Measurements from ENCODE around the gene LINGO4.

The LINGO4 gene

DNA sequence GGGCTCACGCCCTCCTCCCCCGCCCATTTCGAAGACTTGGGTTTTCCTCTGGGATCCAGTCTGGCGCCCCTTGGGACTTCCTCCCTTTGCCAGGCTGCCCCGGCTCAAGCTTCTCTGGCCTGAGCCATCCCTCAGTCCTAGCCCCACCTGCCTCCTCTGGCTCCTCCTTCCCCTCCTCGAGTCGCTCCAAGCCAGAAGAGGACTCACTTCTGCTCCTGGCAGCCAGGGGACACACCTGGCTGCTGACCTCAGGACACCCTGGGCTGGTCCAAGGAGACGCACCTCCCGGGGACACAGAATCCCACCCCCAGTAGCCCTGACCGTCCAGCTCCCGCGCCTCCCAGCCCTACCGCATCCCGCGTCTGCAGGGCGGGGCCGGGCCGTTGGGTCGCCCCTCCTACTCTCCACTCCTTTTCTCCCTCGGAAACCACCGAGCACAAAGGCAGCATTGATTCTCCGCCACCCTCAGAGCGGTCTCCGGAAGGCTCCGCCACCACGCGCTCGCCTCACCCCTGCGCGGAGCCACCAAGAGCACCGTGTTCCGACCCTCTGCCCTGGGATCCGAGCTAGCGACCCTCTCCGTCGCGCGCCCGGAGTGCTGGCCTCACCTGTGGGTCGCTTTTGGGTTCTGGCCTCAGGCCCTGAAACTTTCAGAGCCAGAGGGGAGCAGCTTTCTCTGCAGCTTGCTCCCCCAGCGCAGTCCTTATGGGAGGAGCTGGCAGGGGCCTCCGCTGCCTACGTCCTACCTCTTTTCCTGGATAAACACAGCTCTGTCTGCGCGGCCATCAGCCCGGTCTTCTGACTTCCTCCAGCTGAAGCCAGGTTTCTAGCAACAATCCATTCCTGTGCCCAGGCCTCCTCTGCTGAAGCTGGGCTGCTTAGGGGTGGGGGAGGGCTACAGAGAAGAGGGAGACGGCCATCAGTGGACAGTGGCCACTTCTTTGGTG, 34.5 kb upstream of the LINGO4 start, which contains the start of gene C2CD4D:
C2CD4D (minus strand) TSS at position 364 of the 947 bp plus-strand sequence. CDS start 831 bp downstream, outside the sequence.
- H3K27ac ChIP-seq = peak within 1 kb of the TSS; percentile 99
- TF ChIP-seq, protein P1, sequence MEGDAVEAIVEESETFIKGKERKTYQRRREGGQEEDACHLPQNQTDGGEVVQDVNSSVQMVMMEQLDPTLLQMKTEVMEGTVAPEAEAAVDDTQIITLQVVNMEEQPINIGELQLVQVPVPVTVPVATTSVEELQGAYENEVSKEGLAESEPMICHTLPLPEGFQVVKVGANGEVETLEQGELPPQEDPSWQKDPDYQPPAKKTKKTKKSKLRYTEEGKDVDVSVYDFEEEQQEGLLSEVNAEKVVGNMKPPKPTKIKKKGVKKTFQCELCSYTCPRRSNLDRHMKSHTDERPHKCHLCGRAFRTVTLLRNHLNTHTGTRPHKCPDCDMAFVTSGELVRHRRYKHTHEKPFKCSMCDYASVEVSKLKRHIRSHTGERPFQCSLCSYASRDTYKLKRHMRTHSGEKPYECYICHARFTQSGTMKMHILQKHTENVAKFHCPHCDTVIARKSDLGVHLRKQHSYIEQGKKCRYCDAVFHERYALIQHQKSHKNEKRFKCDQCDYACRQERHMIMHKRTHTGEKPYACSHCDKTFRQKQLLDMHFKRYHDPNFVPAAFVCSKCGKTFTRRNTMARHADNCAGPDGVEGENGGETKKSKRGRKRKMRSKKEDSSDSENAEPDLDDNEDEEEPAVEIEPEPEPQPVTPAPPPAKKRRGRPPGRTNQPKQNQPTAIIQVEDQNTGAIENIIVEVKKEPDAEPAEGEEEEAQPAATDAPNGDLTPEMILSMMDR (conservative IDR thresholded peaks at IDR 0.05) = peak; percentile 9; the same call in 1 of the 2 replicates

DNA sequence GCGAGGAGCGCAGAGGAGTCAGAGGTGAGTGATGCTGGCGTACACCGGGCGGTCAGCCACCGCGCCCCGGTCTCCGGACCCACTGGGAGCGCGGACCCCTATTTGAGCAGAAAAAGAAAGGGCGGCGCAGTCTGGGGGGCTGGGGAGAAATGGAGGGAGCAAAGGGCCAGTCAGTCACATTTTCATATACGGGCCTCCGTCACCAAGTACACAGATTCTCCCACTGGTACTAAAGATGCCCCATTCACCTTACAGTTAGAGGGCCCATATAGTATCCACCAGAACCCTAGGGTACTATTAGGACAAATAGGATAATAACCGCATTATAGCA, 33.8 kb upstream of the LINGO4 start:
- TF ChIP-seq, protein P1 (conservative IDR thresholded peaks at IDR 0.05) = no peak
- peak overlapping the region; percentile 99 for H3K27ac ChIP-seq

DNA sequence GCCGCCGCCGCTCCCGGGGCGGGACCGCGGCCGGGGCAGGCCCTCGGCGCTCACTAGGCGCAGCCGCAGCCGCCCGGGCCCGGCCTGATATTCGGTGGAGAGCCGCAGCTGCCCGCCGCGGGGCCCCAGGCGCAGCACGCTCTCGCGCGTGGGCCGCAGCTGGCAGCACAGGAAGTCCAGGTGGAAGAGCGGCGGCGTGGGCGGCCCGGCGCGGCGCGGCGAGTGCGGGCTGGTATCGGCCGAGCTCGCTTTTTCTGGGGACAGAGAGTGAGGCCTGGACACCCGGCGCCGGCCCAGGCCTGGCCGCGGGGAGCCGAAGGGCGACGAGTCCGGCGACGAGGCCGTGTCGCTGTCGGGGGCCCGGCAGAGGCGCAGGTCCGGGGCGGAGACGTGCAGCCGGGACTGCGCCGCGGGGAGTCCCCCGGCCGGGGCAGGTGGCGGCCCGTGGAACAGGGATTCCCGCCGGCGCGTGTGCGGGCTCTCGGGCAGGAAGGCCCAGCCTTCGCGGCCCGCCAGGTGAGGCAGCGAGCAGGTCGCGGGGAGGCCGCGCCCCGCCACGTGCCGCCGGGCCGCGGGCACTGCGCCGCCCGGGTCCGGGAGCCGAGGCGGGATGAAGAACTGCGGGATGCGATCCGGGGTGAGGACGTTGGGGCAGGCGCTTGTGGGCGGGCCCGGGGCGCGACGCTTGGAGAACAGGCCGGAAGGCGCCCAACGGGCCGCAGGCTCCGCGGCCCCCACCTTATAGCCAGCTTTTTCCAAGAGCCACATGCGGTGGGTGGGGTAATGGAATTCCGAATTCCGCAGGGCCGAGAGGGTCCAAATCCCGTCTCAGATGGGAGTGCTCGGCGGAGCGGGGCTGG, 33.2 kb upstream of the LINGO4 start:
- TF ChIP-seq, protein P1 (conservative IDR thresholded peaks at IDR 0.05) = no peak
- peak overlapping the region; percentile 99 for H3K27ac ChIP-seq

DNA sequence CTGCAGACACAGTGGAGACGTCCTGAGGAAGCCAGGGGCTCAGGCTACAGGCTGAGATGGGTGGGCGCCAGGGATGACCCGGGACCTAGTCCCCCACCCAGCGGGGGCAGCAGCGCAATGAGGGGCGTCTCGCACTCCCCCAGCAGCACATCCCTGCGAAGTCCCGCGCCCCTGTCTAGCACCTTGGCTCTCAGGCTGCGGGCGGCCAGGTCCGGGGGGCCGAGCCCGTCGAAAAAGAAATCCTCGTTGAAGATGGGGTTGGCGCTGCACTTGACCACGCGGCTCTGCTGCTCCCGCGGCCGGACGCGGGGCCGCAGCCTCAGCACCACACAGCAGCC, 32.6 kb upstream of the LINGO4 start:
- TF ChIP-seq, protein P1 (conservative IDR thresholded peaks at IDR 0.05) = no peak

DNA sequence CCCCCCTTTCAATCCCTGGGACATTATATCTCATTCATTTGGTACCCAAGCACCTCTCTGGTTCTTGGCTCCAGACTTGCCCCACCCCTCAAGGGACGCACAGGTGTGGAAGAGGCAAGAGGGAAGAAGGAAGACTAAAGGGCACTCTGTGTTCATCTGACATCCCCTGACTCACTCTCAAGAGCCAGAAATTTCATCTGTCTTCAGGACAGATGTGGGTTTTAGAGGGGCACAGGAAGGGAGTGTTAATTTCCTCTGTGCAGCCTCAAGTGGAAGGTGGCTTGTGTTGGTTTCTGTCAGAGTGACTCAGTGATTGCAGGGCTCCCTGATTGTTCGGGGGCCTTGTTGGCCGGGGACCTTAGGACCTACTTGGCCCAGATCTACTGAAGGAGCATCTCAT, 32.0 kb upstream of the LINGO4 start:
- H3K27ac ChIP-seq = peak overlapping the region; percentile 99
- TF ChIP-seq, protein P1 (conservative IDR thresholded peaks at IDR 0.05) = no peak

More for the DNA sequence above, 32.6 kb upstream of the LINGO4 start:
- H3K27ac ChIP-seq = peak overlapping the region; percentile 99

DNA sequence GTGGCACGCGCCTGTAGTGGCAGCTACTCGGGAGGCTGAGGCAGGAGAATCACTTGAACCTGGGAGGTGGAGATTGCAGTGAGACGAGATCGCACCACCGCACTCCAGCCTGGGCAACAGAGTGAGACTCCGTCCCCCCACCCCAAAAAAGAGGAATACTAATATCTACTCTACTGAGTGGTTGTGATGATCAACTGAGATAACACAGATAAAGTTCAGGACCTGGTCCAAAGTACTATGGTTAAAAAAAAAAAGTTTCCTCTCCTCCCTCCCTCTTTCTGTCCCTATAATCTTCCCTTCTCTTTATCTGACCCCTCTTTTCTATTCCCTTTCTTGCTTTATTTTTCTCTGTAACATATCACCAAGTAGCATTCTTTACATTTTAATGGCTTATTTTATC, 30.4 kb upstream of the LINGO4 start:
- H3K27ac ChIP-seq = peak overlapping the region; percentile 99
- TF ChIP-seq, protein P1 (conservative IDR thresholded peaks at IDR 0.05) = no peak

DNA sequence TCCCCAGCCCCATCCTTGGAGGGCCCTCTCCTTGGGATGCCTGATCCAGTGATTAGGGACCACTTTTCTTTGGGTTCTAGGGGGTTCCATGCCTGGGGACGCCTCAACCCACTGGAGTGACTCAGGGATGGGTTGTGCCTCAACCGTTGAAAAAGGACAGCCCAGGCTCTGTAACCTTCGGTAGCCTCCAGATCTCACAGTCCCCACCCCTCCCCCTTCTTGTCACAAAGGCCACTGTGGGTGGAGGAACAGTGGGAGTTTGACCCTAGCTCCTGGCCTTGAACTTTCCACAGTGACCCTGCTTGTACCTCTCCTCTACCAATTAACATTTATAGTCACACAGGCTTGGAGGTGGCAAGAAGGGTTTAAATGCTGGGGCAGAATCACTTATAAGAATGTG, 29.0 kb upstream of the LINGO4 start:
- peak overlapping the region; percentile 99; the same call in 1 of the 2 replicates for H3K27ac ChIP-seq
- TF ChIP-seq, protein P1 (conservative IDR thresholded peaks at IDR 0.05) = no peak
